Activated CD8-positive, alpha-beta memory T cell treated with anti-CD3 and anti-CD28 coated beads for 1 hour (primary cell): ENCODE results near the gene ERICH6B.

ENCODE experiments used
- DNase-seq, 2 donors: peaks; one replicate each; pipeline ENCODE4 v3.0.0-alpha.2; 2020; ENCODE audit warnings: low read depth in 1 of 2; ENCODE audit errors: extremely low read depth in 1 of 2

The ERICH6B gene

DNA sequence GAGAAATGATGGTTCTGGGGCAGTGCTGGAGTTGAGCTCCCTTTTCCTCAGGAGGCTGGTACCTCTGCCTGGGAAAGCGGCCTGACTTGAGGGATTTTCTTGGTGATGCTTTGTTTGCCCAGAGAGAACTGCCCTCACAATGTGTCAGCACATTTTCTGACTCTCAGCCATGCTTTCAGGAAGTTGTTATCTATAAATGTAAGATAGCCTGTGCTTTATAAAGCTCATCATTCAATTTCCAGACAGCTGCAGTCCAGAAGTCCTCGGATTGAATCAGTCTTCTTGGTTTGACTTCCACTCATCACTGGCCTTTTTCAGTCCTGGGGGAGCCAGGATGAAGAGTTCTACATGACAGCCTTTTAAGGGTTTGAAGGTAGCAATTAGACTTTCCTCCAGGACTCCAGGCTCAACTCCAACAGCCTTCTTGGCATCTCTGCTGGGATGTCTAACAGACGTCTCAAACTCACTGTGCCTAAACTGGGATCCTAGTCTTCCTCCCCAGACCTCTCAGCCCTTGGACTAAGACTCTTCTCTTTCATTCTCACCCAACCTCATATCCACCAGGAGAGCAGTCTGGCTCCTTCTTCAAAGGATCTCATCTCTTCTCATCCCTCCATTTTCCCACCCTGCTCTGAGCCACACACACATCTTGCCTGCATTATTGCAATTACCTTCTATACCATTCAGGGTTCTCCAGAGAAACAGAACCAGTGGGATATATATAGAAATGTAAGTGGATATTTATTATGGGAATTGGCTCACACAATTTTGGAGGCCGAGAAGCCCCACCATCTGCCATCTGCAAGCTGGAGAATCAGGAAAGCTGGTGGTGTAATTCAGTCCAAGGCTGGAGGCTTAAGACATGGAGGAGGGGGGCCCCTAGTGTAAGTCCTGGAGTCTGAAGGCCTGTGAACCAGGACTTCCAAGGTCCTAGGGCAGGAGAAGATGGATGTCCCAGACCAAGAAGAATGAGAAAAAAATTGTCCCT lies 13.1 kb downstream of the ERICH6B start:
- DNase-seq: no peak

DNA sequence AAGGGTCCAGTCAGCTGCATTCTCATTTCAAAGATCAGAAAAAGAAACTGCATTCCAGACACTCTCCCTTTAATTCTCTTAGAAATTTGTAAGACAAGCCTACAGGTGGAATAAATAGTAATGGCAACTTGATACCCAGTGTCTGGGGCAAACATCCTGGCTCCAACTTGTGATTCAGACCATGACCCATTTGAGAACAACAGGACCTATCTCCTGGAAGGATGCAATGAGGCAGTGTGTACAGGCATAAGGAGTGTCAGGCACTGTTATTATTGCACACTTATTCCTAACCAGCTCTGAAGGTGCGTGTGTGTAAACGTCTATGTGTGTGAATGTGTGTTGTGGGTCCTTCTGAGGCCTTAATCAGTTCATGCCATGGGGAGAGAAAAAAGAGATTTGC lies 13.9 kb downstream of the ERICH6B start:
- DNase-seq: no peak

DNA sequence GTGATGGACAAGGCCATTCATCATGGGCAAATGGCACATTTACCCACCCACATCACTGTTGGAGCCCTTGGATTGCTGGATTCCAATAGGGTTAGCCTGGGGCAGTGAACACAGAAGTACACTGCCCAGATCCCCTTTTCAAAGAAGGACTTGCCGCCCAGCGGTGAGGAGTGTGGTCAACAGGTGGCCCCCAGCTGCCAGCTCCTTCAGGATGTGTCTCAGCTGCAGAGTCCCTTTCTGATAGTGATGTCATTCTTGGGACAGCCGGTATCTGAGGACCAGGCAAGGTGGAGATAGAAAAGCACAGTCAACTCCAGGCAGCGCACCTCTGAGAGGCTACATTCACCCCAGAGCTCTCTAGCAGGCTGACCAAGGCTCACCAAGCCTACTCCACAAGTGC lies 16.9 kb downstream of the ERICH6B start:
- no peak for DNase-seq

DNA sequence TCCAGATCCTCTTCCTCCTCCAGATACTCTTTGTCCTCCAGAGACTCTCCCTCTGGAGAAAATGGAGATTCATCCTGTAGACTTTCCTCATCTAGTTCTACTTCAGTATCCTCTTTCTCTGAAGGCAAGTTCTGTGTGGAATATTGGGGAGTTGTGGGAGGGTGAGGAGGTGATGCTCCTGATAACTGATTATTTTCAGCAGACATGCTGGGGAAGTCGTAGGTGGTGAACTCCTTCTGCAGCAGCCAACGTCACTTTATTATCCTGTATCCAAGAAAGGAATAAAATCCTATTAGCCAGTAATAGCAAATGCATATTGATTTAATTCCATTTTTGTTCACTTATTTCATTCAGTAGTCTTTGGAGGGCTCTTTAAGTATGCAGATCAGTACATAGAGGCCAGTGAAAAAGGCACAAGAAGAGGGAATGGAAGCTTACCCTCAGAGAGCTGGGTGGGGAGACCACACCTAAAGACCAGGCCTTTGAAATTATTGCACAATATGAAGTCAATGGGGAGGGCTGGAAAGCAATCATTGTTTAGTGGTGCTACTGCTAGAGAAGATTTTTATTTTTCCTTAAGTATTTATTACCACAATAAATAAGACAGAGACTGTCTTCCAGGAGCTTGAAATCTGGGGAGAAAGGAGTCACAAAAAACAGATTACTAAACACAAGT lies 18.6 kb downstream of the ERICH6B start:
- DNase-seq: no peak

DNA sequence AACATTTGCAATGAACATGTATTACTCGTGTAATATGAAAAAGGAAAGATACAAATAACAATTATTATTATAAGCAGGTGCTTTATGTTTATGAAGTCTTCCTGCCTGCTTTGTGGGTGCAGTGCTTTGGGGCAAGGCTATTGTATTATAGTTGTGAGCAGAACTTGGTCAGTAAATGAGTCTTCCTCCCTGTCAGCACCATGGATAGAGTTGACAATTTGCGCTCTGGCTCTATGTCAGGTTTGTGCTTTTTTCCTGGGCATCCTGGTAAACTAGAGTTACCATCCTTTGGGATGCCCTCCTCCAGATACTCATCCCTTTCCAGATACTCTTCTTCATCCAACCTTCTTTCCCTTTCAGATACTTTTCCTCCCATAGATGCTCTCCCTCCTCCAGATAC lies 19.6 kb downstream of the ERICH6B start:
- DNase-seq: no peak

DNA sequence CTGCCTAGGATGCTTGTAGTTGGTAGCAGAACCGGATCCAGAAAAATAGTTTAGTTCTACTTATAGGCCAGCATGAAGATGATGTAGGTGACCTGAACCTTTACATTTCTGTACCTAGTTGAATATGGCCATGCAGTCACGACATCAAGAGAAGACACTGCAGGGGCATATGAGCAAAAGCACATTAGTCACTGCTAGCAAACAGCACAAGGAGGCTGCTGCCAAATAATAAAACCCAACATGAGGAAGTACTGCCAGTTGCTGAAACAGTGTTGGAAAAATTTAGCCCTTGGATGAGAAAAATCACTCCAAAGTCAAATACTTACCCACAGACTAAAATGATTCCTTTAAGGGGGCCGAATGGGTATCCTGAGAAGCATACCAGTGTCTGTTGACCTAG lies 20.8 kb downstream of the ERICH6B start:
- DNase-seq: no peak

DNA sequence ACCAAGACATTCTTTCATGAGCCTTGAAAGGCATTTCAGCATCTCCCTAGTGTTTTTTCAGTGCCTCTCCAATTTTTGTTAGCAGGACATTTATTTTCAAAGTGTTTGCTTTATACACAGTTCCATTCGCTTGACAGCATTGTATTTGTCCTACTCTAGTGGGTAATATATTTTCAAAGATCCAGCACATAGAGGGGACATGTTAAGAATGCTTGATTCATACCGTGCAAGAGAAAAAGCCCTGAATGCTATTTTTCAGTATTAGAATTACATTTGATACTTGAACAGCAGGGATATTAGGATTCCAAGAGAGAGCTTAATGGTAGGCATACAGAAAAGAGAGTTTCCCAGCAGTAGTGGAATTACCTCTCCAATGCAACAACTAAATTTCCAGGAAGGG lies 21.3 kb downstream of the ERICH6B start:
- DNase-seq: no peak

DNA sequence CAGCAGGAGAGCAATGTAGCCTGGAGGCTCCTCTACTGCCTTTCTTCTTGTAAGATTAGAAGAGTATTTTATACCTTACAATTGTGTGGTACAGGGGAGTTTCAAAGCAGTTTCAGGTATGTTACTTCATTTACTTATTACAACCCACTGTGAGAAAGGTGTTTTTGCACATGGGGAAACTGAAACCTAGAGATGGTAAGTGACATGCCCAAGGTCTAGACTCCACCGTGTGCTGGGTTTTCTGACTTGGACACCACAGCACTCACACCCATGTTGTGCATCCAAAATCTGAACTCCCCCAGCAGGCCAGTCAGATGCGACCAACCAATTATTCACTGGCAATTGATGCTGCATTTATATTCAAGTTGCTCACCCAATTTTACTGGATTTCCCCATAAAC lies 22.8 kb downstream of the ERICH6B start:
- no peak for DNase-seq

DNA sequence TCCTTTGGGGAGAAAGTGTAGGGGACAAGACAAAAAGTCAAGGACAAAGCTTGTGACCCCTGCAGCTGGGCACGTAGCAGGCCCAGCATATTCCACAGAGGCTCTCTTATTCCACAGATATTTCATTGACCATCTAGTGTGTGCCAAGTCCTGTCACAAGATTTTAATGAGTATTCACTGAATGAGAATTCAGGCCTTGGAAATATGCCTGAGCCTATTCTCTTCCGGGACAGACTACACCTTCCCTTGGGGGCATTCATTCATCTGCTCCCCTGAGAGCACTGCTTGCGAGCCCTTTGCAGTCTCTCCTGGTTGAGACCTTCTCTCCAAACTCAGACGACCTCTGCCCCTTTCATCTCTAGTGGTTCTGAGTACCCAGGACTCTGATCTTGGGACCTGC lies 25.5 kb downstream of the ERICH6B start:
- no peak for DNase-seq

DNA sequence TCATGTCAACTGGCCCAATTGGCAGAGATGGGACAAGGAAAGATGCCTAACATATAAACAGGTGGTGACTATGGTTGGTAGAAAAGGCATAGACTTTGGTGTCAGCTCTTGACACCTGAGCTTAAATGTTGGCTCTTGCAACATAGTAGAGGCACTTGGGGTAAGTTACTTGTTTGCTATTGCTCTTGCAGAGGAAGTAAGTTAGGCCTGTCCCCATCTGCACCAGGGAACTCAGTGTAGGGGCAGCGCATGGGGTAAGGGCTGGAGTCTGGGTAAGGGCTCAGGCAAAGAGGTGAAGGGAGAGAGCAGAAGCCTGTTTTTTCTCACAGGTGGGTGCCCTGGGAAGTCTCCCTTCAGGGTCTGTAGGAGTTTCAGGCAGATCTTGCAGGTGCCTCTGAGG lies 27.6 kb downstream of the ERICH6B start:
- DNase-seq: no peak

DNA sequence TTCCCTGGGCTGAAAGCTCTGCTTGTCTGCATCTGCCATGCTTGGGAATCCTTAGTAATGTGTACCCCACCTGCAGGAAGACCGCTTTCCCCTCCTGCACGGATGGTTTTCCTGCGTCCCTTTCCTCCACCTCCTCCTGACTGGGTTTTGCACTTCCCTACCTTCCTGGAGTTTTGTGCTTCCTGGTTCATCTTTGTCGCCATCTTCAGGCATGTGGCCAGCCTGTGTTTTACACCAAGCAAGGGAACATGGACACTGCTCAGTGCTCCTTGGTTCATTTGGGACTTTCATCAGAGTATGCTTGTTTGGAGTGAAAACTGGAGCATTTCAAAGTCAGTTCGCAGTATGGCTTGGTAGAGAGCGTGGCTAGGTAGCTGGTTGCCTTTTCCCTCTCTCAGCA lies 30.7 kb downstream of the ERICH6B start:
- no peak for DNase-seq

DNA sequence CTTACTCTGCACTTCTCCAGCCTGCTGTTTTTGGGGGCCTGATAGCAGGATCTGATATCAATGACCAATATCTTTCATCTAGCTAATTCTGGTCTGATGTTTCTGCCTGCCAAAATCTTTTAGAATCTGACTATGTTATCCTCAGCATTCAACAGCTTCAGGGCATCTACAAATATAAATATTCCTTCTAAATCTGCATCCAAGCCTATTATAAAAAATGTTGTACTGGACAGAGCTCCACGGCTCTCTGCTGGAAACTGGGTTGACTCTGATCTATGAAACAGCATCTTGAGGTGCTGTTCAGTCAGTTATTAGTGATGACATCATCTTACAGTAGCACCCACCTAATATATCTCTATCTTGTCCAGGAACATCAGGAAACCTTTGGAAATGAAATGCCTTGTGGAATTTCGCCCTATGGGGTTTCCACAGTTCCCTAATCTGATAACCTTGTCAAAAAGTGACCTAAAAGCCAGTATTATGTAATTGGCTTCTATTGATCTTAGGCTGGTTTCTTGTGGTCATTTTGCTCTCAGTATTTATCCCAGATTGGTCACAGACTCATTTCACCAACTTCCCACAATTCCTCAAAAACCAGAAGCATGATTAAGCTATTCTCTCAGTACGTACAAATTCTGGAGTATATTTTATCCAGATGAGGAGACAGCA lies 33.0 kb downstream of the ERICH6B start:
- no peak for DNase-seq

DNA sequence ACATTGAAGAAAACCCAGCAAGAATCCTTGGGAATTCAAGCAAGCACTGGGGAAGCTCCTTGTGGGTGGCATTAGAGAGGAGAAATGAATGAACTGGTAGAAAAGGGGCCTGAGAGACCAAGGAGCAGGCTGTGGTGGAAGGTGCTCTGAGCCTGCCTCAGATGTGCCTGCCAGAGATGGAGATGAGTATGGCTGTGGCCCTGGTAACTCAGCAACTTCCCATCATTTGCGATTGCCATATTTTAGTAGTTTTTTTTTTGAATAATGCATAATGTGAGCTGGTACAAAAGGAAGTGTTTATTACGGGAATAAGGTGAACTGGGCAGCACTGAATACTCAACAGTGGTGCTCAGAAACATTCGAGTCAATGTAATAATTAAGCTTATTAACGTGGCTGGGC lies 39.1 kb downstream of the ERICH6B start:
- no peak for DNase-seq

DNA sequence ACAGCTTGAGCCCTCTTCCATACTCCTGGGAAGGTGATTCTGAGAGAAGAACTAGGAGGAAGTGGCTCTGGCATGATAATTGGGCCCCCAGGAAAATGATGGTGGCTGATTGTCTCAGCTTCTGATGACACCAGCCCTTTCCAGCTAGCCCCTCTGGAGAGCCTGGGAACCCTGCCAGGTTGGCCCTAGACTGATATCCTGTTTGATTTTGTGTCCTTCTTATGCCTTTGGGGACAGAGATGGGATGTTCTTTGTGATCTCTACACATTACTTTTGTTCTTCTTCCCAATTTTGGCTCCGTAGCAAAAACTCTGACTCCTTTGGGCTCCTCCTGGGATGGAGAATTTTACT lies 39.7 kb downstream of the ERICH6B start:
- DNase-seq: no peak

DNA sequence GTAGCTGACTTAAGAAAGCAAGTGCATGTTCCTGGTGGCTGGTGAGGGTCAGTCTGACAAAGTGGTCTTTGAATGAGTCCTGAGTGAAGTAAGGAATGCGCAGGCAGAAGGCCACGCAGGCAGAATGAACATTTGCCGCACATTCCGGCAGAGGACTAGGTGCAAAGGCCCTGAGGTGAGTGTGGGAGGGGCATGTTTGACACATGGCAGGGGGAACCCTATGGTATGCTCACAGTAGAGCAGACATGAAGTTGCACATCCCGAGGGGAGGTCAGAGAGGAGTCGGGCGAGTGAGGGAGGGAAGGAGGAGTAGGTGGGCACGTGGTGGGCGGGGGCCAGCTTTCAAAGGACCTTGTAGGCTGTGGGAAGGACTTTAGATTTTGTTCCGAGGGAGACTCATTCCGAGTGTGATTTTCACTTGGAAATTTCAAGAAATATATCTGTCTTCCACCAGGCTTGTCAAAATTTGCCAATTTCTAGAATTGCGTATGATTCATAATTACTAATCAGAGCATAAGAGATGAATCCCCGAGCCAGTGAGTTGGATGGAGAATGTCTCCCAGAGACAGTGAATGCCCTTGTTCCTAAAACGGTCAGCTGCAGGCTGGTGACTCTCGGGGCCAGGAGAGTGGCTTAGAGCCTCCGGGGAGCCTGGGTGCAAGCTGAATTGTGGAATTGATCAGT lies 40.3 kb downstream of the ERICH6B start:
- no peak for DNase-seq

DNA sequence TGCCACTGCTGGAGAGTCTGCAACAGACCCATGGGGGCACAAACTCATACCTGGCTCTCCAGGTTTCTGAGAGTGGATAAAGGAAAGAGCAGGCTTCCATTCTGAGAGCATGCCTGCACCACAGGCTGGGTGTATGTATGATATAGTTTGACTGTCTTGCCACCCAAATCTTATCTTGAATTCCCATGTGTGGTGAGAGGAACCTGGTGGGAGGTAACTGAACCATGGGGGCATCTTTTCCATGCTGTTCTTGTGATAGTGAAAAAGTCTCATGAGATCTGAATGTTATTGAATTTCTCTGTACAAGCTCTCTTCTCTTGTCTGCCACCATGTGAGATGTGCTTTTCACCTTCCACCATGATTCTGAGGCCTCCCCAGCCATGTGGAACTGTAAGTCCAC lies 50.2 kb downstream of the ERICH6B start:
- no peak for DNase-seq

DNA sequence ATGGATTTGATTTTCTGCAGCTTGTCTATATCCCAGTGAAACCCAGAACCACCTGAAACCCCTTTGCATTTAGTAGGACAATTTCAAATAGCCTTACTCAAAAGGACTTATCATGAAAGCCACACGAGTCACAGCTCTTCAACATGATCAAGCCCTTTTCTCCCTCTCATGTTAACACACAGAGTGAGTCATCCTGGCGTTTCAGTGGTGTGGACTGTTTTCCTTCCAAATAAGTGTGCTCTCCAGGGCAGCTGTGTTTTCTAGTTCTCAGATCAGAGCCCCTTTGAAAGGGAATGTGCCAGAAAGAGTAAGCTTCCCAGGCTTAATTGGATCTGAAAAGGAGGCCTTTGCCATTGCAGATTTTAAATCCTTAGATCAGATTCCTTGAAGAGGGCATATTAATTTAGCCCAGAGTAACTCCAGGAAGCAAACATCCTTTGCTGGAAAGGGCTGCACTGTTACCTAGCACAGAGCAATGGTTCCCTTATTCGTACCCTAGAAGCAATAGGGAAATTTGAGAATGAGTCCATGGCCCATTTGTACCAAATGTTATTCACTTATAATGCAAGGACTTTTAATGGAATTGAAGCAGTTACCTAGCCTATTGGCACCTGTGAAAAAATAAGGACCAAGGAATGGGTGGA lies 51.3 kb downstream of the ERICH6B start:
- DNase-seq: no peak

DNA sequence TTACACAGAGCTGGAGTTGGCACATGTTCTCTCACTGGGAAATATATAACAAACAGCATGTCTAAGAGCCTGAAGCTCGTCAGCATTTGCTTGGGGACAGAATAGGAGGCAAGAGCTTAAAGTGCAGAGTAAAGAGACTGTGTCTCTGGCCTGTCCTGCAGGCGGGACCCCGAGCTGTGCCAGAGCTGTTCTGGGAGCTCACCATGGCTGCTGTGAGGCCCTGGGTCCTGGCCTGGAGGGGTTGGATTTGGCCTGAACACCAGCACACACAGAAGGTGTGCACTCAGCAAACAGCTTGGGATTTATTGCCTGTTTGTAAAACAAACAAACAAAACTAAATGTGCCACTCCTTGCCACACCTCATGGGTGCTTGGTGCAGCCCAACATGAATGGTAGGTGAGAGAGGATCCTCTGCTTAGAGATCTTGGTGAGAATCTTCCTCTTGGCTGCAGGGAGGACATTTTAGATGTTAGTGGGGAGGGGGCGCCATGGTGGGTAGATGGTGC lies 60.9 kb downstream of the ERICH6B start:
- no peak for DNase-seq

DNA sequence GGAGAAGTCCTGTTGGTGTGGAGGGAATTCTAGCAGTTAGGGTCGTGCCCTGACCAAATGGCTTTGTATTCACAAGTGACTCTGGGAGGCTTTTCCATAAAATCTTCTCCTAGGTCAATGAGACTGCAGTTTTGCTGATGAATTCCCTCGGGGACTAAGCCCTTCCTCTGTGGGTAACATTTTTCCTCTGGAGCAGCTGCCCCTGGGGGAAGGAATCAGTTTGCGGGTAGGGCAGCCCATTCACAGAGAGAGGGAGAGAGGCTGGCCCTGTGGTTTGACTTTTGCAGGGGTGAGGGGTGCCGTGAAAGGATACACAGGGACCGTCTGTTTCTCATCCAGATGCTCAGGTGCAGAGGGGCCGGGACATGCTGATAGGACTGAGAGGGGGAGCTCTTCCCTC lies 67.3 kb downstream of the ERICH6B start:
- DNase-seq: no peak

DNA sequence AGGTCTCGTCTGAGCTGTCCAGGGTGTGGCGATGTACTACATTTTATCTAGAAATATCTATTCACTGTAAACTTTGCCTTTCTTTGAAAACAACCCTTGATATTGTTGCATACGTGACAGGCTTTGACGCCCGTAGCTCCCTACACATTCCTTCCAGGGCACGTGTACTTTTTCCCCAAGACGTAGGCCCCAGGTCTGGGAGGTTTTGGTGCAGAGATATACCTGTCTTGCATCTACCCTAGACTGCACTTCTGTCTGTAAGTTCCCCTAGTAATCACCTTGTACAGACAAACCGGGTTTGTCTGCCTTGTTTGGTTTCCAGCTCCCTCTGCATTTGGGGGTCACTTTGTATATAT lies 69.2 kb downstream of the ERICH6B start:
- DNase-seq: no peak
